Activated CD4-positive, alpha-beta memory T cell treated with anti-CD3 and anti-CD28 coated beads for 36 hours (primary cell): ENCODE data around the gene EPS8. TPM values are rescaled to one million over a fixed set of nuclear protein-coding genes. Genes with fewer than 3 reads are reported as not detected.

Source experiments
- CTCF ChIA-PET: fragments of 350-600 bp; sonication (Branson Sonifier 250); formaldehyde crosslinking; loops from one replicate; lab custom pipeline; 2021; ENCODE audit warnings: antibody characterized with exemption, inconsistent platforms; lab: Charles Lee
- POLR2A ChIA-PET: fragments of 350-600 bp; sonication (Branson Sonifier 250); formaldehyde crosslinking; loops from one replicate; lab custom pipeline; 2021; ENCODE audit warnings: antibody characterized with exemption; lab: Charles Lee
- DNase-seq: peaks from one replicate; pipeline ENCODE4 v3.0.0-alpha.2; 2020
- H3K27ac Mint-ChIP-seq: one replicate; pipeline ENCODE4 v1.8.0; 2021; ENCODE audit warnings: mixed read lengths
- H3K27me3 Mint-ChIP-seq: one replicate; pipeline ENCODE4 v1.8.0; 2021; ENCODE audit warnings: mixed read lengths
- H3K36me3 Mint-ChIP-seq: one replicate; pipeline ENCODE4 v1.8.0; 2021; ENCODE audit warnings: mixed read lengths
- H3K4me1 Mint-ChIP-seq: one replicate; pipeline ENCODE4 v1.8.0; 2021; ENCODE audit warnings: low read depth, mixed read lengths
- H3K4me3 Mint-ChIP-seq: one replicate; pipeline ENCODE4 v1.8.0; 2021; ENCODE audit warnings: mild to moderate bottlenecking, mixed read lengths
- H3K9me3 Mint-ChIP-seq: one replicate; pipeline ENCODE4 v1.8.0; 2021; ENCODE audit warnings: mixed read lengths
- intact Hi-C: fragments of 100-400 bp; cut with micrococcal nuclease; formaldehyde crosslinking; loops from one replicate; pipeline ENCODE4 v1.15.1; 2023
- total RNA-seq, 2 experiments: library from RNA; stranded (reverse); gene quantifications; one replicate each; pipeline ENCODE4 v1.2.3, GENCODE V29; 2021

The EPS8 gene
- total RNA-seq, 2 experiments from 2014 or later = 3.2 to 3.5 TPM

DNA sequence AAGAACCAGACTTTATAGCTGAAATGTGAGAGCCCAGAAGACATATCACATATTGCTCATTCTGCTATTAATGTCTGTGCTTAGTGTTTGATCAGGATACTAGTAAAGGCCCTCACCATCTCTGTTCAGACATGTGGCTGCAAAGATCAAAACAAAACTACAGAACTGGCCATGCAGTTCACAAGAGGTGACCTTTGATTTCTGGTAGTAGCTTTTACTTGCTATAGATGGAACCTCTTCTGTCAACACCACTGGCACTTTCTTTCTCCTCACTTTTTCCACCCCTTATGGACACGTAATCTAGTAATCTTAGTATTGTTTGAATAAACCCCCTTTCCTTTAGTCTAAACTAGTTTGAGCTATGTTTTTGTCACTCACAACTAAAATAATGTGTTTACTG lies 214.8 kb downstream of the EPS8 start:
- Mint-ChIP-seq H3K27me3 (no peaks in the 10 kb centered on the region), H3K27ac (no peak overlapping the region), H3K4me3 (no peak overlapping the region), H3K4me1 (peaks cover 48% of the 10 kb centered on the region), H3K9me3 (no peaks in the 10 kb centered on the region), H3K36me3 (peaks cover 2% of the 10 kb centered on the region)
- intact Hi-C loops = loop anchor here (2.0 to 5.0 kb wide), 2 partner anchors 16 to 128 kb away; no protein-coding TSS in a partner anchor
- ChIA-PET CTCF (interaction anchor here (0.9 to 3.0 kb wide), 5 partner anchors 10 to 281 kb away, joined by 3 to 20 read pairs (median 4); no protein-coding TSS in a partner anchor), POLR2A (no interaction called here)
- no peak for DNase-seq

Other genes starting within 250 kb of the EPS8 start
- gene STRAP, start 93.0 kb upstream of the EPS8 start, total RNA-seq = 100 to 1,000 TPM; 135 to 140 TPM
- gene DERA, start 121.9 kb upstream of the EPS8 start, total RNA-seq = 10 to 100 TPM; 28.4 to 29.0 TPM